Glutamatergic neuron (in vitro differentiated cells): Measurements from ENCODE around the gene REST. TPM values are rescaled to one million over a fixed set of nuclear protein-coding genes. Genes with fewer than 3 reads are reported as not detected.

Experiments used
- DNase-seq: peaks from one replicate; pipeline ENCODE4 v3.0.0; 2022
- H3K27ac Mint-ChIP-seq: one replicate; pipeline ENCODE4 v1.8.0; 2020; ENCODE audit warnings: mild to moderate bottlenecking, mixed read lengths, inconsistent platforms; ENCODE audit not compliant: unreplicated experiment
- H3K27me3 Mint-ChIP-seq: one replicate; pipeline ENCODE4 v1.8.0; 2020; ENCODE audit warnings: mild to moderate bottlenecking, moderate library complexity, mixed read lengths, inconsistent platforms; ENCODE audit not compliant: unreplicated experiment
- H3K36me3 Mint-ChIP-seq: one replicate; pipeline ENCODE4 v1.8.0; 2020; ENCODE audit warnings: mild to moderate bottlenecking, mixed read lengths, inconsistent platforms; ENCODE audit not compliant: unreplicated experiment
- H3K4me1 Mint-ChIP-seq: one replicate; pipeline ENCODE4 v1.8.0; 2020; ENCODE audit warnings: mild to moderate bottlenecking, low read depth, mixed read lengths, inconsistent platforms; ENCODE audit not compliant: unreplicated experiment
- H3K4me3 Mint-ChIP-seq: one replicate; pipeline ENCODE4 v1.8.0; 2020; ENCODE audit warnings: mild to moderate bottlenecking, mixed read lengths, inconsistent platforms; ENCODE audit not compliant: unreplicated experiment
- H3K9me3 Mint-ChIP-seq: one replicate; pipeline ENCODE4 v1.8.0; 2020; ENCODE audit warnings: mild to moderate bottlenecking, moderate library complexity, mixed read lengths, inconsistent platforms; ENCODE audit not compliant: unreplicated experiment
- total RNA-seq: library from RNA; stranded (reverse); fragmentation: NEBNext Ultra II Directional; extraction: Animal tissue kit (Norgen Biotek cat#: 25700); gene quantifications from one replicate; pipeline ENCODE4 v1.2.1, GENCODE V29; 2021; ENCODE audit not compliant: unreplicated experiment
- TF ChIP-seq, protein P1 (sequence below): fragments of 200-600 bp; sonication (generic); IDR thresholded peaks from one replicate; pipeline ENCODE4 v1.5.0; 2021; ENCODE audit not compliant: partially characterized antibody, unreplicated experiment

Gene REST
- total RNA-seq, 1 donor from 2014 or later: 1.5 TPM

DNA sequence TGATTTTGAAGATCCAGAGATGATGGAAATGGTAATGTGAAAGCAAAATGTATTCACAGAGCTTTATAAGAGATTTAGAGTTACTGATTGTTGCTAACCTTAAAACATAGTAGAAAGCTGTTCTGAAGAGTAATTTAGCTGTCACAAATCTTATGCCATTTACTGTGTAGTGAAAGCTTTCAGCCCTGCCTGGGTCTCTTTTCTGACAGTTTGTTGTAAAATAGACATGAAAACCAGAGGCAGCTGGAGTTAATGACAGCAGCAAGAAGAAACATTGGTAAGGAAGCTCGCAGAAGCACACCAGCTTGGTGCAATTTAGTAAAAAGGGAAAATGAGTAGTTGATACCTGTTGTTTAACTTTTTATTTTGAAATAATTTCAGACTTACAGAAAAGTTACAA is 92.1 kb downstream of the REST start:
- Mint-ChIP-seq H3K4me1 (no peaks in the 10 kb centered on the region), H3K4me3 (no peak overlapping the region), H3K9me3 (no peaks in the 10 kb centered on the region), H3K36me3 (no peaks in the 10 kb centered on the region), H3K27me3 (no peaks in the 10 kb centered on the region), H3K27ac (no peak overlapping the region)
- TF ChIP-seq, protein P1, sequence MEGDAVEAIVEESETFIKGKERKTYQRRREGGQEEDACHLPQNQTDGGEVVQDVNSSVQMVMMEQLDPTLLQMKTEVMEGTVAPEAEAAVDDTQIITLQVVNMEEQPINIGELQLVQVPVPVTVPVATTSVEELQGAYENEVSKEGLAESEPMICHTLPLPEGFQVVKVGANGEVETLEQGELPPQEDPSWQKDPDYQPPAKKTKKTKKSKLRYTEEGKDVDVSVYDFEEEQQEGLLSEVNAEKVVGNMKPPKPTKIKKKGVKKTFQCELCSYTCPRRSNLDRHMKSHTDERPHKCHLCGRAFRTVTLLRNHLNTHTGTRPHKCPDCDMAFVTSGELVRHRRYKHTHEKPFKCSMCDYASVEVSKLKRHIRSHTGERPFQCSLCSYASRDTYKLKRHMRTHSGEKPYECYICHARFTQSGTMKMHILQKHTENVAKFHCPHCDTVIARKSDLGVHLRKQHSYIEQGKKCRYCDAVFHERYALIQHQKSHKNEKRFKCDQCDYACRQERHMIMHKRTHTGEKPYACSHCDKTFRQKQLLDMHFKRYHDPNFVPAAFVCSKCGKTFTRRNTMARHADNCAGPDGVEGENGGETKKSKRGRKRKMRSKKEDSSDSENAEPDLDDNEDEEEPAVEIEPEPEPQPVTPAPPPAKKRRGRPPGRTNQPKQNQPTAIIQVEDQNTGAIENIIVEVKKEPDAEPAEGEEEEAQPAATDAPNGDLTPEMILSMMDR: no peak
- DNase-seq: no peak

DNA sequence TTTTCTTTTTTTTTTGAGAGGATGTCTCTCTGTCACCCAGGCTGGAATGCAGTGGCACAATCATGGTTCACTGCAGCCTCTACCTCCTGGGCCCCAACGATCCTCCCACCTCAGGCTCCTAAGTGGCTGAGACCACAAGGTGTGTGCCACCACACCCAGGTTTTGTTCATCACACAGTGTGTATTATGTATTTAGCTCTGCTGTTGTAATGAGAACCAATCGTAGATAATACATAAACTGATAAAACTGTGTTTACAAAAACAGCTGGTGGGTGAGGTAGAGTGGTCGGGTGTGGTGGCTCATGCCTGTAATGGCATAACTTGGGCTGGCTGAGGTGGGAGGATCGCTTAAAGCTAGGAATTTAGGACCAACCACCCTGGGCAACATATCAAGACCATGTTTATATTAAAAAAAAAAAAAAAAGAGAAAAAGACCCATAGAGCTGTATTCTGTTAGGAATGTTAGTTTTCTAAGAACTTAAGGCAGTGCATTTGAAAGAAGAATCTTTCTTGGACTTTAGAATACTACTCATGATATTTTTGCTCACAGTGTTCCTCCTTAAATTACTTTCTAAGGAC is 105.9 kb downstream of the REST start:
- TF ChIP-seq, protein P1: no peak
- Mint-ChIP-seq H3K4me3 (no peak overlapping the region), H3K36me3 (no peaks in the 10 kb centered on the region), H3K27ac (no peak overlapping the region), H3K27me3 (peaks cover under 1% of the 10 kb centered on the region), H3K9me3 (peaks cover 3% of the 10 kb centered on the region), H3K4me1 (no peaks in the 10 kb centered on the region)
- no peak for DNase-seq

Other genes with a start within 250 kb of the REST start
- gene HOPX, start 226.6 kb upstream of the REST start, total RNA-seq: 0.54 TPM
- not detected for gene SPINK2, start 86.2 kb upstream of the REST start, total RNA-seq
- gene NOA1, start 69.7 kb downstream of the REST start, total RNA-seq: 10.3 TPM
- gene POLR2B, start 71.0 kb downstream of the REST start, total RNA-seq: 135 TPM
- not detected for gene IGFBP7, start 202.5 kb downstream of the REST start, total RNA-seq